Measurements from ENCODE around the gene SOX6.
A peak's percentile ranks its signal among the peaks of the same experiment; 100 is the strongest.

Gene SOX6

GRCh38 chr11:16262645-16262955 lies 93.7 kb downstream of the SOX6 start:
- DNase-seq = no peak

- DNase-seq = no peak
Observed at GRCh38 chr11:16261836-16262644, 94.3 kb downstream of the SOX6 start.

DNA sequence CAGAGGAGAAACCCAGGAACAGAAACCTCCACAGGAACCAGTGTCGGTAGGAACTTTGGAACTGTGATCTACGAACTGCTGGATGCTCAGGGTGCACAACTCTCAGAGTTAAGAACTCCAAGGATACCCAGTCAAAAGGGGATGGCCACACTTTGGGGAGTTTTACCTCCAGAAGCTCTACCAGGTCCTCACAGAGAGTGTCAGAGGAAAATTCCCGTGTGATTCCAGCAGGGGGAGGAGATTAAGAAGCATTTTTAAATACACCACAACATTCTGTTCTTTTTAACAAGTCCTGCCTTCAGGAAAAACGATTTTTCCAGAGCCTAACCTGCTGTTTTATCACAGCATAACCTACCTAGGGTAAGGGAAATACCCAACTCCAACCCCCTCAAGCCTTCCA lies 104.0 kb downstream of the SOX6 start:
- DNase-seq = no peak

GRCh38 chr11:16248248-16248647 lies 108.1 kb downstream of the SOX6 start:
- DNase-seq = no peak

DNA sequence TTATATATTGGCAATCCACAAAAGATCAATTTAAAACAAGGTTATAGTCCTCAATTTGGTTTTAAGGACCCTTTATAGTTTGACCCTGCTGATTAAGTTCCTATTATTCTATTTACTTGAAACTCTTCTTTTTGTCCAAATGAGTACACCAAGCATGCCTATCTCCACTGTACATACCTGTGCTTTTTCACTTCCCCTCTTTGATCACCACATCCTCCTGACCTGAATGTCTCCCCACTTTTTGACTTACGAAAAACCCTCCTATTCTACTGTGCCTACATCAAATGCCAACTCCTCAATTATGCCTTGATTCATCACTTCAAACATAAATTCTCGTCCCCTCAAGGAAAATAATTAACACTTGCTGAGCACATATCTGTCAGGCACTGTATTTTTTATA lies 113.5 kb downstream of the SOX6 start:
- DNase-seq = no peak

DNA sequence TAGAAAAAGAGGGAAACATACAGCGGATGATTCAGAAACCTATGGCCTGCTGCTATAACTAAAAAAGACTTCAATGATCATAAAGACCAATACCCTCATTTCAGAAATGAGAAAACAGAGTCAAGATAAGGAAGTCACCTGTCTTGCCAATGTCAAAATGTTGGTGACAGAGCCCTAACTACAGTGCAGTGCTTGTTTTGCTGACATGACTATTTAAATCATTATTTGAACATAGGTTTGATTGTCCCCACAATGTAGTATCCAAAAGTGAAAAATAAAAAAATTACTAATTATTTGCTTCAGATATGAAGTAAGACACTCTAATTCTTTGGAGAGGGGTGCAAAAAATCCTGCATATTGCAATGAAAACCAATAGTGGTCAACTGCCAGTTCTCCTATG lies 115.7 kb downstream of the SOX6 start:
- DNase-seq = no peak

- peak; percentile 61 for DNase-seq
Observed at GRCh38 chr11:16239141-16240105, 116.9 kb downstream of the SOX6 start.

- DNase-seq = peak; percentile 25
Observed at GRCh38 chr11:16226245-16226644, 130.1 kb downstream of the SOX6 start.

GRCh38 chr11:16225623-16226022 lies 130.7 kb downstream of the SOX6 start:
- DNase-seq = no peak

- DNase-seq = no peak
Observed at GRCh38 chr11:16223558-16223957, 132.8 kb downstream of the SOX6 start.

DNA sequence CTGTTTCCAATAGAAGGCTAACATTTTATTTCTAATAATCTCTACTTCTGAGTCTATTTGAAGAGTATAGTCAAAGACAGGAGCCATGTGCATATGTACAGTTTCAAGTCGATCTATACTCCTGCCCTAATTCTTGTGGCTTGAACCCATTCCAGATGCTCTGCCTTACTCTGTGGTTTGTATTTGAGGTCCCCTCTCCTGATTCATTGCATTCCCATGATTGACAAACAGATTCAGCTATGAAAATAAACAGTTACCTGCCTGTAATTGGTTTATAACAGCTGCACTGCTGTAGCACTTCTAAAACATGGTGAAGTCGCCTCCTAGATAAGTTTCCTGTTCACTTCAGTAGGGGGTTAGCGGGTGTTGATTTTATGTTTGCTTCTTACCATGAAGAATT lies 138.7 kb downstream of the SOX6 start:
- DNase-seq = no peak

DNA sequence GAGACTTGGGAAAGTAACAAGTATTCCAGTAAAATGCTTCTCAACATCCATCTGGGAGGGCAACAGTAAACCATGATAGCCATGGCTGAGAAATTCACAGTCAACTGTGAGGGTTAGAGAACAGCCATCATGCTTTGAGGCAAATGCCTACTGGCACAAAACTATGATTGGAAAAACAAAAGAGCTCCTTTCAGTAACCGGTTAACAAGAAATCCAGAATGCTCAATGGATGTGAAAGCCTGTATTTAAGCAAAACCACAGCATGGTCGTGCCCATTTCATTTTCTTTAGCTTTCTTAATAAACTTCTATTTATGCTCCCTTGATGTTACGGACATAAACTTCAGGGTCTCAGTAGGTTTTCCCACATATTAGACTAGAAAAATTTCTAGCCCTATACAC lies 139.5 kb downstream of the SOX6 start:
- no peak for DNase-seq

- no peak for DNase-seq
Observed at GRCh38 chr11:16215352-16215751, 141.0 kb downstream of the SOX6 start.

DNA sequence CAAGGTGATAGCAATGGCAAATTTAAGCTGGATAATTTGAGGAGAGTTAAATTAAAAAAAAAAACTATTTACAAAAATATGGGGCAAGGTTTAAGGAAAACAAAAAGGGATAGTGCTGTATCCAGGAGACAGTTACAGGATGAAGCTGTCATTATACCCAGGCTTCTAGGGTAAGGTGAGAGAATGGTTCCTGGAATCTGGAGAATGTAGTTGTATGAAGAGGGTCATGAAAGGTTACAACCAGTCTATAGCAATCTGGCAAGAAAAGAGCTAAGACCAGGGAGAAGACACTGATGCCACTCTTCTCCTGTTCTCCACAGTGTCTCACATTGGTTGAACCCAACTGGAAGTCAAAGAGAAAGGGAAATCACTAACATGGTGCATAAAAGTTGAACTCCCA lies 144.9 kb downstream of the SOX6 start:
- no peak for DNase-seq

DNA sequence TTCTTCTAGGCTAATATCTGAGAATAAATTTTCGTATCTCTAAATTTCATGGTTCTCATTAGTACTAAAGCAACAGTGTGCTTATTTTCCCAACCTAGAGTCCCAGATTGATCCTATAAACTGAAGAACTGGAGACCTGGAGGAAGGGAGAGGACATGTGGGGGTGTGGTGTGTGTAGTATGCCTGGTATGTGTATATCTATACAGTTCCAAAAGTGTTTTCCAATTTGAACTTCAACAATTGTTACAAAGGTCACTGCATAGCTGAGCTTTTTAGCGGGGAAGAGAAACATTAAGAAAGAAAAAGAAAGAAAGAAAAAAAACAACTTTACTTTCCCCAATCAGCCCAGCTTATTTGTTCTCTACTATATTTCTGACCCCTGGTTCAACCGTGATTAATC lies 152.1 kb downstream of the SOX6 start:
- no peak for DNase-seq

DNA sequence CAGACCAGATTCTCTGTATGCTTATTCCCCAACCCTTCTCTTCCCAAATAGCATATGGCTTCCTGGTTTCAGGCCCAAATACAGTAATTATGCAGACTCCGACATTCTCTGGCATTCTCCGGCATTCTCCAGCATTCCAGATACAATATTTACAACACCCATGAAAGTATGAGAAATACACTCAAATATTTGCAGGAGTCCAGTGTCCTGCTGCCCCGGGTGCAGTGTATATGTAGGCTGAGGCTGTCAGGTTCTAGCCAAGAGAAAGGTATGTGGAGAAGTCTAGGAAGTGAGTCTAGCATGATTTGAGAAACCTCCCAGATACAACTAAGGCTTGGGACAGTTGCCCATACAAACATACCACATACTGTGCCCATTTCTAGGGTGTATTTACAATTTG lies 160.7 kb downstream of the SOX6 start:
- no peak for DNase-seq

GRCh38 chr11:16194566-16194965 lies 161.8 kb downstream of the SOX6 start:
- no peak for DNase-seq

- DNase-seq = no peak
Observed at GRCh38 chr11:16193897-16194381, 162.4 kb downstream of the SOX6 start.

GRCh38 chr11:16191868-16192240 lies 164.5 kb downstream of the SOX6 start:
- DNase-seq = no peak

GRCh38 chr11:16191212-16191867 lies 165.0 kb downstream of the SOX6 start:
- no peak for DNase-seq

- no peak for DNase-seq
Observed at GRCh38 chr11:16186680-16187079, 169.7 kb downstream of the SOX6 start.

DNA sequence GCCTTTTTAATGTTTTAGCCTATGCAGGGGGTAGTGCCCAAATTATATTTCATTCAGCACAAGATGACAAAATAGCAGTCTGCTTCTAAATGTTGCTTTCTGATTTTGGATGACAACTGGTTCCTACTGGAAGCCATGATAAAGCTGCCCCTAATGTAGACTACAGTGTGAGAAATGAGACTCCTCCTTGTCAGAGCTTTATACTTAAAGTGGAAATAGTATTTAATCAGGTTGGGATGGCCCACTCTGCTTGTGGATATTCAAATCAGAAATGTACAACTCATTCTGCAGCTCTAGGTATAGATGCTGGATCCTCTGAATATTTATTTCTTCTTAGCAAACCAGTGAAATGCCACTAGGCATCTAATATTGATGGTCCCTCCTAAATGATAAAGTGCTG lies 171.3 kb downstream of the SOX6 start:
- no peak for DNase-seq

DNA sequence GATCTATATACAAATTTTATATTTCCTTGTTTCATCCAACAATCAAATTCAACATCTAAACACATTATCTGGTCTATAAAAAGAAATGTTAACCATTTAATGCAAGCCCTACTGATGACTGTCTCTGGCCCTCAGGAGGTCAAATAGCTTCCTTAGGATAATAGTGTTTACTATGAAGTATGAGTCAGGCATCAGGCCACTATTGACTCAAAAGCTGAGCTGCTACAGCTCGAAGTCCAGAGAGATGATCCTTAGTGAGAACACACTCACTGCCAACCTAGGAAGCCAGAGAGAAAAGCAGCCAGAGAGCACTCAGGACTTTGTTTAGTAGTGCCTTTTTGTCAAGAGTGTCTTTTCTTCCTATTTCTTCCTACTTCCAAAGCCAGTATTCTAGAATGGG lies 171.8 kb downstream of the SOX6 start:
- DNase-seq = no peak

DNA sequence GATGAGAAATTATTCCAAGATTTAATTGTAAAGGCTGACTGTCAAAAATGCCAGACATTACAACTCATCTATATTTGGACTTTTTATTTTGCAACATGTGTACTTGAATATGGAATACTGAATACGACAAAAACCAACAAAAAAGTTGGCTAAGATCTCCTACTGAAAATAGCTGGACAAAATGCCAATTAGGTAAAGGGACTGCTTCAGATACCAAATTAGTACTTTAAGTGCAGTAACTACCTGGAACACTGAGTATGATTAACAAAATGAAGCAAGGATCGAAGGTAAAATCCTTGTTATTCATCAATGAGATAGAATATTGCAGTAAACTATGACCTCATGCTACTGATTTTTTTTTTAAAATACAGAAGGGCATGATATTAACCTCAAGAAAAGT lies 173.8 kb downstream of the SOX6 start:
- DNase-seq = no peak

All from NCI-H1694 treated with DMSO at 0.1 percent for 48 hours (cell line).